Prostate gland (tissue), 2 donors: ENCODE measurements around the gene PIEZO2. TPM values are rescaled to one million over a fixed set of nuclear protein-coding genes. Genes with fewer than 3 reads are reported as not detected.

Source experiments
- DNase-seq: peaks from one replicate; pipeline ENCODE4 v3.0.0-alpha.2; 2019; ENCODE audit warnings: low spot score
- H3K27ac ChIP-seq, 2 donors: fragments of 200-600 bp; sonication (generic); 2 replicates each; pipeline ENCODE4 v1.5.1; 2017 to 2019
- H3K27me3 ChIP-seq: fragments of 200-600 bp; sonication (generic); replicated peaks from 2 replicates; pipeline ENCODE4 v1.5.1; 2019; ENCODE audit not compliant: insufficient read depth
- H3K36me3 ChIP-seq, 2 donors: fragments of 200-600 bp; sonication (generic); 1 replicate in 1 of 2; 2 replicates in 1 of 2; pipeline versions ENCODE4 v1.5.1 to v1.8.1; 2017 to 2019
- H3K4me1 ChIP-seq: fragments of 200-600 bp; sonication (generic); replicated peaks from 2 replicates; pipeline ENCODE4 v1.5.1; 2019
- H3K4me3 ChIP-seq, 2 donors: fragments of 200-600 bp; sonication (generic); 2 replicates each; pipeline ENCODE4 v1.5.1; 2017 to 2019
- H3K9me3 ChIP-seq: fragments of 200-600 bp; sonication (generic); 2 replicates; pipeline ENCODE4 v1.5.1; 2017
- POLR2A ChIP-seq: fragments of 450-650 bp; IDR thresholded peaks from one replicate; pipeline ENCODE4 v1.6.1; 2016; ENCODE audit warnings: antibody characterized with exemption, mild to moderate bottlenecking
- POLR2AphosphoS5 ChIP-seq: sonication (generic); formaldehyde crosslinking; IDR thresholded peaks from one replicate; pipeline ENCODE4 v1.6.1; 2017; ENCODE audit warnings: antibody characterized with exemption
- WGBS: methylation state at CpG from one replicate; pipeline ENCODE4 v1.1.5; 2018; 5-methylcytosine and 5-hydroxymethylcytosine counted together
- intact Hi-C: fragments of 100-400 bp; cut with DNase I; formaldehyde crosslinking; loops from one replicate; pipeline ENCODE4 v1.14.2; 2022
- total RNA-seq, 2 donors: library from RNA; depleted of rRNA; stranded (reverse); fragments of >200 nt; gene quantifications; one replicate each; pipeline ENCODE4 v1.1.0, GENCODE V29; 2016
- TF ChIP-seq, protein P1 (sequence below), 4 experiments: fragments of 200-600 bp in 2 of 4; fragments of 450-650 bp in 2 of 4; sonication (generic) in 2 of 4; IDR thresholded peaks; 1 replicate in 3 of 4; 2 replicates in 1 of 4; pipeline ENCODE4 v1.5.1; 2016 to 2019; ENCODE audit warnings: antibody characterized with exemption in 4 of 4, mild to moderate bottlenecking in 2 of 4, moderate library complexity in 2 of 4

PIEZO2 gene
- total RNA-seq, 2 donors from 2014 or later = 4.1 to 19.0 TPM

DNA sequence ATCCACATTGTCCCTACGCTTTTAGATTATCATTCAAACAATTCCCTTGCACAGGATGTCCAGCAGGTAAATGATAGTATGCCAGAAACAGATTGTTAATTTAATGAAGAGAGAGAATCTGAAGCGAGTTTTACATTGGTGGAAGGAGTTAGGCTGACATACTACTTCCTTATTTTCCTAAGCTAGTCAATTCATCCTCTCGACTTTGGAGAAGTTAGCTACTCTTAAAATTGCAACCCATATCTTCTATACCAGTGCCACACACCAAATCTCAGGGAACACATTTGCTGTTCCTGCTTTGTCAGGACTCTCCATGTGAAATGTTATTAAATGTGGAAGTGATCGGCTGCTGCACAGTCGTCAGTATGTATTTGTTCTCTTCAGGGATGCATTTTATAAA, 374.3 kb downstream of the PIEZO2 start:
- 91% methylated on average over 5 of the region's 5 CpGs for WGBS
- no peak for DNase-seq
- intact Hi-C loops = no loop called here
- no peaks in the 10 kb centered on the region for H3K4me1 ChIP-seq
- no peaks in the 10 kb centered on the region for H3K27me3 ChIP-seq
- no peaks in the 10 kb centered on the region for H3K36me3 ChIP-seq
- TF ChIP-seq POLR2AphosphoS5 = no peak
- no peak for TF ChIP-seq POLR2A
- TF ChIP-seq, protein P1, sequence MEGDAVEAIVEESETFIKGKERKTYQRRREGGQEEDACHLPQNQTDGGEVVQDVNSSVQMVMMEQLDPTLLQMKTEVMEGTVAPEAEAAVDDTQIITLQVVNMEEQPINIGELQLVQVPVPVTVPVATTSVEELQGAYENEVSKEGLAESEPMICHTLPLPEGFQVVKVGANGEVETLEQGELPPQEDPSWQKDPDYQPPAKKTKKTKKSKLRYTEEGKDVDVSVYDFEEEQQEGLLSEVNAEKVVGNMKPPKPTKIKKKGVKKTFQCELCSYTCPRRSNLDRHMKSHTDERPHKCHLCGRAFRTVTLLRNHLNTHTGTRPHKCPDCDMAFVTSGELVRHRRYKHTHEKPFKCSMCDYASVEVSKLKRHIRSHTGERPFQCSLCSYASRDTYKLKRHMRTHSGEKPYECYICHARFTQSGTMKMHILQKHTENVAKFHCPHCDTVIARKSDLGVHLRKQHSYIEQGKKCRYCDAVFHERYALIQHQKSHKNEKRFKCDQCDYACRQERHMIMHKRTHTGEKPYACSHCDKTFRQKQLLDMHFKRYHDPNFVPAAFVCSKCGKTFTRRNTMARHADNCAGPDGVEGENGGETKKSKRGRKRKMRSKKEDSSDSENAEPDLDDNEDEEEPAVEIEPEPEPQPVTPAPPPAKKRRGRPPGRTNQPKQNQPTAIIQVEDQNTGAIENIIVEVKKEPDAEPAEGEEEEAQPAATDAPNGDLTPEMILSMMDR (IDR thresholded peaks at IDR 0.05) = no peak
- no peaks in the 10 kb centered on the region for H3K9me3 ChIP-seq
- H3K27ac ChIP-seq = no peak overlapping the region
- H3K4me3 ChIP-seq = no peak overlapping the region

DNA sequence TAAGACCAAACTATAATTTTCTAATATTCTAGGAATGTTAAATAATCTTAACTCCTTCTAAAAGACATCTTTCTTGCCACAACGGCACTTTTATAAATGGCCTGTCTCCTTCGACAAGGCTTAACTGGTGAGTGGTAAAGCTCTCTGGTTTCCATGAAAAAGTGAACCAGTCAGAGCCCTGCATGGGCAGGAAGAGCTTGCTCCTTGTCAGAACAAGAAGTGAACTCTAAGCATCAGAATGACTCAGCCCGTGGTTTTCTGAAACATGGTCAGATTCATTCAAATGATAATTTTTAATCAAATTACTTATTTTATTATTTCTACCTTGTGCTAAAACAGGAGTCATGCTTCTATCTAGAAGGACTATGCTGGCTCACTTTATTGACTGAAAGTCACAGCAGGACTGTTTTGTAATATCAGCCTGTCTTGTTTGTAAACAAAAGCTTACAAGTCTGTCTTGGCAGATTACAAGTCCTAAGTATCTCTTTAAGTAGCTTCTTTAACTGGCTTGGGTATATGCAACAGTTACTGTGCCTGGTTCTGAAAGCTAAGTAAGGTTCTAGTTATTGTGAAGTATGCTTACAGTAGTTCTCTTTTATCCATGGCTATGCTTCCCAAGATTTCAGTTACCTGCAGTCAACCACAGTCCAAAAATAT, 378.2 kb downstream of the PIEZO2 start:
- DNase-seq = no peak
- intact Hi-C loops = no loop called here
- H3K27me3 ChIP-seq = no peaks in the 10 kb centered on the region

DNA sequence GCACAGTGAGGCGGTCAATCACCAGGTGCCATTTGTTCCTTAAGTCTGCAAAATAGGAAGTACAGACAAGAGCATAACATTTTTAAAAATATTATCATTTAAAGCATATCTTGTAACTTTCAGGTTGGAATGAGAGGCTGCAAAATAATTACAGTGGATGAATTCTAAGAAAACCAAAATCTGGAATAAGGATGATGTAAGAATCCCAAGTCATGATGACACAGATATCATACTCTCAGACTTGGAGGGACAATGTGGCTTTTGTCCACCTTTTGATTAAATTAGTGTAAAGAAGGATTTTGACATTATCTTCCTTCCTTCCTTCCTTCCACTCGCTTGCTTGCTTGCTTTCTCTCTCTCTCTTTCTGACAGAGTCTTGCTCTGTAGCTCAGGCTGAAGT, 379.1 kb downstream of the PIEZO2 start:
- H3K36me3 ChIP-seq = no peaks in the 10 kb centered on the region
- TF ChIP-seq, protein P1 (IDR thresholded peaks at IDR 0.05) = no peak
- no peak for TF ChIP-seq POLR2AphosphoS5
- no peak for TF ChIP-seq POLR2A
- no peaks in the 10 kb centered on the region for H3K27me3 ChIP-seq
- no peak overlapping the region for H3K27ac ChIP-seq
- no peak for DNase-seq
- whole genome bisulfite sequencing = 93% methylated on average over 2 of the region's 2 CpGs
- H3K4me1 ChIP-seq = no peaks in the 10 kb centered on the region
- H3K4me3 ChIP-seq = no peak overlapping the region
- intact Hi-C loops = no loop called here
- no peaks in the 10 kb centered on the region for H3K9me3 ChIP-seq

More for the DNA sequence above, 378.2 kb downstream of the PIEZO2 start:
- Histone ChIP-seq H3K27ac (no peak overlapping the region), H3K4me3 (no peak overlapping the region), H3K36me3 (no peaks in the 10 kb centered on the region), H3K4me1 (no peaks in the 10 kb centered on the region), H3K9me3 (no peaks in the 10 kb centered on the region)
- no peak for TF ChIP-seq POLR2AphosphoS5
- TF ChIP-seq, protein P1 (IDR thresholded peaks at IDR 0.05) = no peak
- TF ChIP-seq POLR2A = no peak
- 74% methylated on average over 3 of the region's 3 CpGs for WGBS

DNA sequence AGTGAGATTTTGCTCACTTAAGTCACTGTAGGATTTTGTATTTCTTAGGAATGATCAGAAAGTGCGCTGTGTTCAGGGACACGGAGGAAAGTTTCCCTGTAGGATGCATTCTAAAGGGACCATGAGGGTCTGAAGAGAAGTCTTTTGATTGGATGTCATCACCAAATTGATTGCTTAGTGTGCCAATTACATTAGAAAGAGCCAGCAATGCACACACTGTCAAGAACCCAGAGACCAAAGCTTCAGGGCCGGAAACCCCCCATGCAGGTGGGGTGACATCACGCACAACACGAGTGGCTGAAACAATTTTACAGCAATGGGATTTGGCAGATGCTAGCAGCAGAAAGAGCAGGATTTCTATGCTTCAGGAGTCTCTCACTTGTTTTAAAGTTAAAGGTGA, 381.1 kb downstream of the PIEZO2 start:
- DNase-seq = no peak
- WGBS = 79% methylated on average over 5 of the region's 5 CpGs
- Histone ChIP-seq H3K4me3 (no peak overlapping the region), H3K36me3 (no peaks in the 10 kb centered on the region), H3K27me3 (no peaks in the 10 kb centered on the region), H3K9me3 (no peaks in the 10 kb centered on the region), H3K4me1 (no peaks in the 10 kb centered on the region), H3K27ac (no peak overlapping the region)
- TF ChIP-seq POLR2AphosphoS5 = no peak
- intact Hi-C loops = no loop called here

DNA sequence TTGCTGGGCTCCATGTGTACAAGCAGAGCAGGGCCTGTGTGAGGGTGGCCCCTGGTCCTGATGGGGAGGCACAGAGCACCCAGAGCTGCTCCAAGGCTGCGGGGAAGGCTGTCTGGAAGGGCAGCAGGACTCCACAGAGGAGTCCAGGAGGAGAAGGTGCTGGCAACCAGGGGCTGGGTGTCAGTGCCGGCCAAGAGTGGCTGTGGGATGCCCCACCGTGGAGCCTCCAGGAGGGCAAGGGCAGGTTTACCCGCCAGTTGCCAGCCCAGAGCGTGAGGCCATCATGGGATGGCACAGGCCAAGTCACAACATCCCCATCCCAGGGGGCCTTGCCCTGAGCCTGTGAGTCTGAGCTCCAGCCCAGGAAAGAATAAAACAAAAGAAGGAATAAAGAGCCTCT, 381.7 kb downstream of the PIEZO2 start:
- DNase-seq = no peak
- Histone ChIP-seq H3K27me3 (no peaks in the 10 kb centered on the region), H3K27ac (no peak overlapping the region), H3K36me3 (no peaks in the 10 kb centered on the region), H3K9me3 (no peaks in the 10 kb centered on the region), H3K4me3 (no peak overlapping the region), H3K4me1 (no peaks in the 10 kb centered on the region)
- WGBS = 97% methylated on average over 5 of the region's 5 CpGs
- TF ChIP-seq POLR2AphosphoS5 (no peak), POLR2A (no peak)
- TF ChIP-seq, protein P1 (IDR thresholded peaks at IDR 0.05) = no peak
- intact Hi-C loops = no loop called here
